ENCODE measurements around the gene MRPS21.

MRPS21 gene

GRCh38 chr1:150288822-150289221 is 4.8 kb upstream of the MRPS21 start:
- Histone ChIP-seq H3K4me2 (ENCODE audit: insufficient read depth, low read length) (no peak overlapping the region), H3K79me2 (ENCODE audit: insufficient read depth, low read length) (peaks cover 6% of the 10 kb centered on the region), H3K27me3 (ENCODE audit: insufficient read depth, low read length, poor library complexity) (peaks cover 3% of the 10 kb centered on the region), H3K27ac (ENCODE audit: low read length) (no peak overlapping the region), H3K9ac (ENCODE audit: low read depth, low read length) (no peak overlapping the region), H4K20me1 (ENCODE audit: insufficient read depth, low read length) (no peaks in the 10 kb centered on the region), H3K36me3 (ENCODE audit: insufficient read depth, low read length) (no peaks in the 10 kb centered on the region), H2AFZ (ENCODE audit: low read depth, low read length) (no peak overlapping the region), H3K4me1 (ENCODE audit: insufficient read depth, low read length) (peaks cover 7% of the 10 kb centered on the region; the same call in 1 of the 2 replicates), H3K4me3 (ENCODE audit: low read depth in 1 of 2, low read length in 2 of 2) (no peak overlapping the region), H3K9me3 (ENCODE audit: insufficient read depth, low read length, severe bottlenecking) (no peaks in the 10 kb centered on the region)
- ATAC-seq (ENCODE audit: insufficient read depth, low read depth) (no peak), DNase-seq (no peak)
- TF ChIP-seq CTCF (IDR thresholded peaks at IDR 0.05; ENCODE audit: borderline replicate concordance, extremely low read depth, low read length, poor library complexity, severe bottlenecking) (no peak), EZH2 (IDR thresholded peaks at IDR 0.05; ENCODE audit: borderline replicate concordance, low read depth, low read length, severe bottlenecking) (no peak)

DNA sequence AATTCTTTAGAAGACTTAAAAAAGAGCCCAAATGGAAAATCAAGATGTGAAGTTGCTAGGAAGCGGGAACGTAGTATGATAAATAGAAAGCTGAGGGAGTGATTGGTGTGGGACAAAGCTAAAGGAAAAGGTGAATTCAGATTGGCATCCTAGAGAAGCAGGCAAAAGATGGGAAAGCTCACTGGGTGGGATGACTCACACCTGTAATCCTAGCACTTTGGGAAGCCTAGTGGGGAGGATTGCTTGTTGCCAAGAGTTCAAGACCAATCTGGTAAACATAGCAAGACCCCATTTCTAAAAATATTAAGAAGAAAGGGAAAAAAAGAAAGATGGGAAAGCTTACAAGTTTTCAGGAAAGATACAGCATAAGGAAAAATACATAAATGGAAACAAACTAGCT is 1.8 kb downstream of the MRPS21 start:
- Histone ChIP-seq H3K4me1 (ENCODE audit: insufficient read depth, low read length) (peaks cover 21% of the 10 kb centered on the region), H3K27ac (ENCODE audit: low read length) (no peak overlapping the region), H4K20me1 (ENCODE audit: insufficient read depth, low read length) (no peaks in the 10 kb centered on the region), H3K9ac (ENCODE audit: low read depth, low read length) (no peak overlapping the region), H2AFZ (ENCODE audit: low read depth, low read length) (no peak overlapping the region), H3K36me3 (ENCODE audit: insufficient read depth, low read length) (peaks cover 6% of the 10 kb centered on the region; the same call in 1 of the 2 replicates), H3K4me2 (ENCODE audit: insufficient read depth, low read length) (peak overlapping the region; percentile 76; the same call in 1 of the 2 replicates), H3K27me3 (ENCODE audit: insufficient read depth, low read length, poor library complexity) (no peaks in the 10 kb centered on the region), H3K4me3 (ENCODE audit: low read depth in 1 of 2, low read length in 2 of 2) (no peak overlapping the region; a peak in 1 of 4 replicates), H3K9me3 (ENCODE audit: insufficient read depth, low read length, severe bottlenecking) (no peaks in the 10 kb centered on the region), H3K79me2 (ENCODE audit: insufficient read depth, low read length) (peaks cover 26% of the 10 kb centered on the region)
- no peak for DNase-seq
- ATAC-seq (ENCODE audit: insufficient read depth, low read depth): no peak
- no peak for TF ChIP-seq EZH2 (IDR thresholded peaks at IDR 0.05; ENCODE audit: borderline replicate concordance, low read depth, low read length, severe bottlenecking)
- TF ChIP-seq CTCF (IDR thresholded peaks at IDR 0.05; ENCODE audit: borderline replicate concordance, extremely low read depth, low read length, poor library complexity, severe bottlenecking): no peak

- TF ChIP-seq EZH2 (IDR thresholded peaks at IDR 0.05; ENCODE audit: borderline replicate concordance, low read depth, low read length, severe bottlenecking): no peak
- no peak for TF ChIP-seq CTCF (IDR thresholded peaks at IDR 0.05; ENCODE audit: borderline replicate concordance, extremely low read depth, low read length, poor library complexity, severe bottlenecking)
- Histone ChIP-seq H3K79me2 (ENCODE audit: insufficient read depth, low read length) (peaks cover 10% of the 10 kb centered on the region), H3K36me3 (ENCODE audit: insufficient read depth, low read length) (peaks cover 13% of the 10 kb centered on the region; the same call in 1 of the 2 replicates), H2AFZ (ENCODE audit: low read depth, low read length) (no peak overlapping the region), H3K9me3 (ENCODE audit: insufficient read depth, low read length, severe bottlenecking) (no peaks in the 10 kb centered on the region), H4K20me1 (ENCODE audit: insufficient read depth, low read length) (no peaks in the 10 kb centered on the region), H3K4me3 (ENCODE audit: low read depth in 1 of 2, low read length in 2 of 2) (no peak overlapping the region), H3K27ac (ENCODE audit: low read length) (no peak overlapping the region), H3K4me2 (ENCODE audit: insufficient read depth, low read length) (no peak overlapping the region), H3K9ac (ENCODE audit: low read depth, low read length) (no peak overlapping the region), H3K27me3 (ENCODE audit: insufficient read depth, low read length, poor library complexity) (no peaks in the 10 kb centered on the region), H3K4me1 (ENCODE audit: insufficient read depth, low read length) (peaks cover 7% of the 10 kb centered on the region; the same call in 1 of the 2 replicates)
- DNase-seq: no peak
- ATAC-seq (ENCODE audit: insufficient read depth, low read depth): no peak
Measured at GRCh38 chr1:150299716-150300115, 6.1 kb downstream of the MRPS21 start.

- Histone ChIP-seq H3K9me3 (ENCODE audit: insufficient read depth, low read length, severe bottlenecking) (no peaks in the 10 kb centered on the region), H3K4me3 (ENCODE audit: low read depth in 1 of 2, low read length in 2 of 2) (no peak overlapping the region), H3K9ac (ENCODE audit: low read depth, low read length) (no peak overlapping the region), H3K79me2 (ENCODE audit: insufficient read depth, low read length) (no peaks in the 10 kb centered on the region; the same call in 1 of the 2 replicates), H4K20me1 (ENCODE audit: insufficient read depth, low read length) (no peaks in the 10 kb centered on the region), H3K4me2 (ENCODE audit: insufficient read depth, low read length) (no peak overlapping the region), H2AFZ (ENCODE audit: low read depth, low read length) (no peak overlapping the region), H3K36me3 (ENCODE audit: insufficient read depth, low read length) (peaks cover 7% of the 10 kb centered on the region; the same call in 1 of the 2 replicates), H3K27ac (ENCODE audit: low read length) (no peak overlapping the region), H3K27me3 (ENCODE audit: insufficient read depth, low read length, poor library complexity) (no peaks in the 10 kb centered on the region), H3K4me1 (ENCODE audit: insufficient read depth, low read length) (no peaks in the 10 kb centered on the region)
- TF ChIP-seq CTCF (IDR thresholded peaks at IDR 0.05; ENCODE audit: borderline replicate concordance, extremely low read depth, low read length, poor library complexity, severe bottlenecking) (no peak), EZH2 (IDR thresholded peaks at IDR 0.05; ENCODE audit: borderline replicate concordance, low read depth, low read length, severe bottlenecking) (no peak)
- ATAC-seq (ENCODE audit: insufficient read depth, low read depth): no peak
- DNase-seq: no peak
Measured at GRCh38 chr1:150302338-150302737, 8.7 kb downstream of the MRPS21 start.

Measured in DND-41 (cell line).